COLO668 (cell line): ENCODE data around the gene KCNJ4.

Experiments
- DNase-seq: peaks from one replicate; lab custom pipeline; 2025; ENCODE audit not compliant: unreplicated experiment; lab: John Stamatoyannopoulos, UW

Gene KCNJ4

GRCh38 chr22:38453066-38453672 is 1.8 kb downstream of the KCNJ4 start:
- DNase-seq, result no peak

GRCh38 chr22:38452373-38453065 is 2.5 kb downstream of the KCNJ4 start:
- DNase-seq, result no peak

GRCh38 chr22:38451864-38452263 is 3.1 kb downstream of the KCNJ4 start:
- DNase-seq, result no peak

GRCh38 chr22:38451404-38451803 is 3.6 kb downstream of the KCNJ4 start:
- no peak for DNase-seq

DNA sequence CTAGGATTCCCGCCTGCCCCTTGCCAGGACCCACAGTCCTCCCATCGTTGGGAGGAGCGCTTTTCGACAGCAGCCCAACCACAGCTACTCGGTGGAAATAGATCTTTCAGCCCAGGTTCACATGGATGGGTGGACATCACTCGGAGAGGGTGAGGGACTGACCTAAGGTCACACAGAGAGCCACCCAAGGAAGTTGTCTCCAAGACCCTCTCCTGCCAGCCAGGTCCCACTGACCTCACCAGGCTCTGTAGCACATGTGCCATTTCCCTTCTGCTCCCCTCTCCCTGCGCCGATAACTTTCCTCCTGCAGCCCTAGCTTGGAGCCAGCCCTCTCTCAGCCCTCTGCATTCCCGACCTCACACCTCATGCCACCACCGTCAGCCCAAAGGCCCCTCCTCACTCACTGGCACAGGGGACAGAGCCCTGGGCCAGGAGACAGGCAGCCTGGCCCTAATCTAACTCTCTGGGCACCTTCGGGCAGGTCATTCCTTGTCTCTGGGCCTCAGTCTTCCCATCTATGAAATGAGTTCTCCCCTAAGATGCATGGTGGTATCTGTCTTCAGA is 4.7 kb downstream of the KCNJ4 start:
- DNase-seq, result no peak

DNA sequence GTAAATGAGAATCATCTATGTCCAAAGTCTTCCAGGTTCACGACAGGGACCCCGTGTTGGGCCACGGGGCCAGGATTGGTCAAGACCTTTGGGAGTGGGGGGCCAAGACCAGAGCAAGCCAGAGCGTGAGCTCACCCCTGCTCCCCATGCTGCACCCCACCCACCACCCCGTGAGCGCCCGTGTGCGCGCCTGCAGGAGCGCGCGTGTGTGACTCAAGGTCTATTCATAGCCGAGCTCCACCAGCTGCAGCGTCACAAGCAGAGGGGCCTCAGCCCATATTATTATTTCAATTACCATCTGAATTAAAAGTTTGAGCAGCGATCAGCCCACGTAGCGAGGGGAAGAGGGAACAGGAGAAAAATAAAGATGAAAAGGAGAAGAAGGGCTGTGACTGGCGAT is 5.2 kb downstream of the KCNJ4 start:
- DNase-seq, result no peak

DNA sequence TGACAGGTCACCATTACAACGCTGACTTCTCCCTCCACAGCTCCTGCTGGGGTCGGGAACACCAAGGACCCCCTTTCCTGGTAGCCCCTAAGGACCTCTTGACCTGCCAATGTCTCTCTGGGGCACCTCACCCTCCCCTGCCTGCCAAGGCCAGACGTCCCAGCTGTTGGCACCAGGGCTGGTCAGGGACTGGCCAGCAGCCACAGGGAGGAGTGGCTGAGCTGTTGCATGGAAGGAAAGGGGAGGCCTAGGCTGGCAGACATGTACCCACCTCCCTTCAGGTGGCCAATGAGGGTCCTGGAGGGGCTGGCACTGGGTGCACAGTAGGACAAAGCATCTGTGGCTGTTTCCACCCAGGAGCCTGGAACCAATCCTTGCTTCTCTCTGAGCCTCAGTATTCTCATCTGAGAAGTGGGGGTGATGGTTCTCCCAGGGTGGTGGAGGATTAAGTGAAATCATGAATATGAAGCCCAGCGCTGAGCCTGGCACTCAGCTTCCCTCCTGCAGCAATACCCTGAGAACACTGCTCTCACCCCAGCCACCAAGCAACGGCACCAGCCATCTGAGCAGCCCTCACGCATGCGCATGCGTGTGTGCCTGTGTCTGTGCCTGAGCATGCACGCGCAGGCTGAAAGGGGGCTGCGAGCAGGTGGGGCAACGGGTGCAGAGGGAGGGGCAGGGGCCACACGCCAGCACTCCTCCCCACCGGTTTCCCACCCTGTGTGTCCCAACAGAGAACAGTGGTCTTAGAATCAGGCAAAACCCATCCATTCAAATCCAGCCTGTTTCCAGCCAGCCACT is 5.9 kb downstream of the KCNJ4 start:
- DNase-seq, result no peak

DNA sequence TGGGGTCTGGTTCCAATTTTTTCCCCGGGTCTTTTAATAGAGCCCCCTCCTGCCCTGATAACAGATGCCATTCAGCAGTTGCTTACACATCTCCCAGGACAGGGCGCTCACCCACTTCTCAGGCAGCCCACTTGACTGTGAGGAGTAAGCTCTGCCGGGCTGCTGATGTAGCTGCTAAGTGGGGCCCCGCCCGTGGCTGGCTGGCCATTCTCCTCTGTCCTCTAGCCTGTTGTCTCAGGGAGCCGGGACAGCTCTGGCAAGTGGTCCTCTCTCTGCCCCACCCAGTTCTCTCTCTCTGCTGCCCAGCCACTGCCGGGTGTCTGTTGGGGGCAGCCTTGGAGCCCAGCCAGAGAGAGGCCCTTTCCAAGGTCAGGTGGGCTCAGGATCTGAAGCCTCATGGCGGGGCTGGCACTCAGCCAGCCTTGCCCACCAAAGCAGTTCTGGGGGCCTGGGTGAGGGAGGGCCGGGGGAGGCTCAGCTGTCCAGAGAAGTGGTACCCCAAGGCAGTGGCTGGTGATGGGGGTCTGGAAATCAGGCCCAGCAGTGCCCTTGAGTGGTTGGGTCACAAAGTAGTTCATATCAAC is 8.9 kb downstream of the KCNJ4 start:
- DNase-seq, result no peak

DNA sequence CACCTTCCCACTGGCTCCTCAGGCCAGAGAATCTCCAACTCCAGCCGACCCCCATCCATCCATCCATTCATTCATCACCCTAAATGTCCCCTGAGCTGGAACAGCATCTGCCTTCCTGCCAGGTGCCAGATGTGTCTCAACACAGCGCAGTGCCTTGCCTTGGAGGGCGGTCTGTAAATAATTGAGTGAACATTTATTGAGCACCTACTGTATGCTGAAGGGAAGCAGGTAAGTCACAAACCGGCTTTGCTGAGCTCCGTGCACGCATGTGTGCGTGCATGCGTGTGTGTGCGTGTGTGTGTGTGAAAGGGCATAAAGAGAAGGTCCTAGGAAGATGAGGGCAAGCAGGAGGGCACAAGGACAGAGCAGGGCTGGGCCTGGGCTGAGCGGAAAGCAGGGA is 10.2 kb downstream of the KCNJ4 start:
- DNase-seq, result no peak

DNA sequence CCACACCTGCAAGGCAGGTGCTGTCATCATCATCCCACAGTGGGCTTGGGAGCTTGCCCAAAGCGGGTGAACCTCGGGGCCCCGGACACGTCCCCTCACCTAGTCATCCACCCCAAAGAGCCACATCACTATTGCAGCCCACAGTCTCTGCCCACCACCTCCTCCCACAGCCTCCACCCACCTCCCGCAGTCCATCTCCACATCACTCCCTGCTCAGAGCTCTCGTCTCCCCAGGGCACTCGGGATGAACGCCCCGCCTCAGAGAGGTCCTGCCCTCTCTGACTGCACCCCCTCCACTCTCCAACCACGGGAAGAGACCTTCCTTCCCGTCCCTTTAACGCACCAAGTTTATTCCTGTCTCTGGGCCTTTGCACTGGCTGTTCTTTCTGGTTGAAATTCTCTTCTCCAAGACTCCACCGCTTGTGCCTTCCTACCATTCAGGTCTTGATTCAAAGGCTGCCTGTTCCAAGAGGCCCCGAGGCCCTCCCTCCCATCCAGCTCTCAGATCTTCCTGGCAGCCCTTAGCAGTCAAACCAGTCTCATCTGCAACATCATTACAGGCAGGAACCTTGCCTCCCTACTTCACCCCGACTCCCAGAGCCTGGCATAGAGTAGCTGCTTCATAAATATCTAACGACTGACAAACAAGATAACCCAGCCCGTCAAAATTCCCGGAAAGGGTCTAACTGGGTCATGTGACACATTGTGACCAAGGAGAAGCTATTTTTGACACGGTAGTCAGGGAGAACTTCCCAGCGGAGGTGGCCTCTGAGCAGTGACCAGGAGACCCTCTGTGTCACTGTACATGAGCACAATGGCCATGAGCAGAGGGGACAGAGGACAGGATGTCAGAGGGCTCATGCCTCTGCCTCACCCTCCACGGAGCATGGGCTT is 11.1 kb downstream of the KCNJ4 start:
- no peak for DNase-seq

DNA sequence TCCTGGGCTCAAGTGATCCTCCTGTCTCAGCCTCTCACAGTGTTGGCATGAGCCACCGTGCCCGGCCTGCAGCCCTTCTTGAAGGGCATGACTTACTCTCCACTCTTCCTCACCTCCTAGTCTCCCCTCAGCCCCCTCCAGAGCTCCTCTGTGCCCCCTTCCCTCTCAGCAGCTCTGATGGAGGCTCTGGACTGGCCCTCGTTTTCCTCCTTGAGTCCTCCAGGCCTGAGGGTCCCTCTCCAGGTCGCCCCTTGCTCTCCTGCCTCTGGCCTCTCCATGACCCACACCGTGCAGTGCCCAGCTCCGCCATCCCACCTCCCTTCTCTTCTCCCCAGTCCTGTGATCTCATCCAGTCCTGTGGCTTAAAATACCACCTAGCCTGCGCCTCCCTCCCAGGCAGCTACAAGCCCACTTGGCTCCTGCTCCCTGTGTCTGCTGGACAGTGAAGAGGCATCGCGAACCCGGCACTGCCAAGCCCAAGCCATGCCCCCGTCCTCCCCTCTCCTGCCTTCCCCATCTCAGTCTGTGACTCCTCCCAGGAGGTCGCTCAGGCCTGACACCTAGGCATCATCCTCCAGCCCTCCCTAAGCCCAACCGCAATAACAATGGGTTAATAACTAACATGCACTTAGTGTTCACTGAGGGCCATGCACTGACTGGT is 11.9 kb downstream of the KCNJ4 start:
- DNase-seq, result peak; percentile 42

DNA sequence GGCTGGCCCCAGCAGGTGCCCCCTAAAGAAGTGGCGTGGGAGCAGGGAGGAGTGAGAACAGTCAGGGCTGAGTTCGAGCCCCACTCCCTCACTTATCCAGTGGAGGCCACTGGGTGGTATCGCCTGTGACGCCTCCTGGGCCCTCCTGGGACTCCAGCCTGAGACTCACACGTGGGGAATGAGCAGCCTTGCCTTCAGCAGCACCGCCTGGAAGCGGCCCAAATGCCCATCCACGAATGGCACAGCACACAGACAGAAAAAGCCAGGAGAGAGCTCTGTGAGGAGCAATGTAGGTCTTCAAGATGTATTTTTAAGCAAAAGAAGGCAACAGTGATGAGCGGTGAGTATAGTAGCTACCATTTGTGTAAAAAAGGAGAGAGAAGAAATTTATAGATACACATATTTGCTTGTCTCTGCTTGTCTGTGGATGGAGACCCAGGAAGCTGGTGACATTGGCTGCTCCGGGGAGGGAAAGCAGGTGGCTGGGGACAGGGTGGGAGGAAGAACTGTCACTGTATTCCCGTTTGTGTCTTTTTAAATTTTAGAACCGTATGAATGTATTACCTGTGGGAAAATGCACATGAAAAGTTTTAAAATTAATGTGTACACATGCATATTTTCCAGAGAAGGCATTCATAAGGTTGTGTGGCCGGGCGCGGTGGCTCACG is 13.2 kb downstream of the KCNJ4 start:
- DNase-seq, result no peak

DNA sequence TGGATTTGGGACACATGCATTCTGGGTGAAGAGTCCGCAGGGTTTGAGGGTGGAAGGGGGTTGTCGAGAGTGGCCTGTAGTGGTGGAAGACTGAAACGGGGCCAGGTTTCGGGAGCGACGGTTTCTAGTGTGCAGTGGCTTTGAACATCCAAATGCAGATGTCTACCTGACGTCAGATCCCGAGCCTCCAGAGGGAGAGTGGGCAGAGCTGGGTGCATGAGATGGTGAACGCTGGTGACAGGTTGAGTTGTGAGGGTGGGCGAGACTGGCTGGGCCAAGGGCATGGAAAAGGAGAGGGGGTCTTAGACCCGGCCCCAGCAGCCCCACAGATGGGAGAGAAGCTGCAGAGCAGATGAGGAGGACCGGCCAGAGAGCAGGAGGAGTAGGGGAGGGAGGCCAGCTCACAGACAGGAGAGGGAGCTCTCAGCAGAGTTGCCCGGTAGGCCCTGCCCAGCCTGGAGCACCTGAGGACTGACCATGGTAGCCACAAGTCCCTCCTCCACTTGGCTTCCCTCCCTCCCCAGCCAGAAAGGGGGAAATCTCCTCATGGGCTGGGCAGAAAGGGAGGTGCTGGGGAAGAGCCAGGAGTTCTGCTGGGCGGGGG is 14.2 kb downstream of the KCNJ4 start:
- DNase-seq, result no peak

DNA sequence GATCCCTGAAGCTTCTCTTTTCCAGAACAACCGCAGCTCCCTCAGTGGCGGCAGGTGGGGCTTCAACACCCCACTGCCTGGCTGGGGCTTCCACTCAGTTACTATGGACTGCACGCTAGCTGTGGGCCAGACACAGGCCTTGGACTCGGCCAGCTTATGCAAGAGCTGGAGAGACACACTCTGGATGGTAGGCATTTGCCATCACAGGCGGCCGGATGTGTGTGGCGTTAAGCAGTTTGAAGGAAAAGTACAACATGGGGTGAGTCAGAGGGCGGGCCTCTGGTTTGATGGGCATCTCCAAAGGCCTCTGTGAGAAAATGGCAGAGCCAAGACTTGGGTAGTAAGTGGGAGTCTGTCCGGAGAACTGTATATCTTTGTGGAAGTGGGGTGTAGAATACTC is 17.6 kb downstream of the KCNJ4 start:
- DNase-seq, result no peak

DNA sequence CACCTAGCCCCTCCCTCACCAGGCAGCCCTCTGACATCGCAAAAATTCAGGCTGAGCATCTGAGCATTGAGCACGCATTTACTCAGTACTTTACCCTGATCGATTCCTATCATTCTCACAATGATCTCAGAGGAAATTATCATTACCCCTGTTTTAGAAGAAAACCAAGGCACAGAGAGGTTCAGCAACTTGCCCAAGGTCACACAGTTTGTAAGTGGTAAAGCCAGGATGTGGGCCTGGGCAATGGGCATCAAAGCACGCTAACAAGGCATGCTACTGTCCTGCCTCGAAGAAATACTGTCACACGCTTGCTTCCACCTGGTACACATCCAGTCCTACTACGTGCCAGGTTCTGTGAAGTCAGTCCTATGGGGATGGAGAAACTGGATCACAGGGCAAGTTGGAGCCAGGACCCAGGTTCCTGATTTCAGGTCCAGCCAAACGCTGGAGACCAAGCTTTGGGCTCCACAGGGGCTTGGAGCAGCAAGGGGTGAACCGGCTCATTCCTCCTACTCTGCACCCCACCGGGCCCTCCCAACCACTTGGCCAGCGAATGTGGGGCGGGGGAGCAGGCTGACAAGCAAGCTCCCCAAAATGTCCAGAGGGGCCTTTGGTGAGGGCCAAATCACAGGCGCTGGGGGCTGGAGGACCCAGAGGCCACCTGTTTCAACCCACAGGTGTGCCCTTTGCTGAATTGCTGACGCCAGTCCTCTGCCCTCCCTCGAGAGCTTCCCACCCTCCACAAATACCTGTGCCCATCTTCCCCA is 18.2 kb downstream of the KCNJ4 start:
- no peak for DNase-seq

GRCh38 chr22:38435965-38436364 is 19.0 kb downstream of the KCNJ4 start:
- DNase-seq, result no peak

DNA sequence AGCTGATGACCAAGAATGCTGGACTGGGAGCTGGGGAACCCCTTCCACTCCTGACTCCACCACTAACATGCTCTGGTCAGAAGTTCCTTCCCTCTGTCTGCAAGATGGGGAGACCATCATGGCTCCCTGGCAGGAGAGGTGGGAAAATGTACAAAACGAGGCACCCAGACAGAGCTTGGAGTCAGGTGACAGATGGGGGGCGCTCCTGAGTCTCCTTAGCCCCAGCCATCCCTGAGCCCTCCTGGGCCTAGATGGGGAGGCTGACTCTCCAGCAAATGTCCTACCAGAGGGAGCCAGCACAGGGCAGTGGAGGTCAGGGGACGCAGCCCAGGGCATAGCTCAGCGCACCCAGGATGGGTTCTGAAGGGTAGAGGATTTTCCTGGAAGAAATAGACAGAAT is 20.0 kb downstream of the KCNJ4 start:
- no peak for DNase-seq

GRCh38 chr22:38433871-38434270 is 21.1 kb downstream of the KCNJ4 start:
- no peak for DNase-seq
